Progenitor cell of endocrine pancreas (in vitro differentiated cells): ENCODE results near the gene CYP2R1. TPM values are rescaled to one million over a fixed set of nuclear protein-coding genes. Genes with fewer than 3 reads are reported as not detected.

ENCODE experiments used
- DNase-seq: peaks from one replicate; pipeline ENCODE4 v3.0.0; 2021; ENCODE audit warnings: low spot score; ENCODE audit not compliant: unreplicated experiment
- H3K27ac Mint-ChIP-seq: 2 replicates; pipeline ENCODE4 v1.8.0; 2021; ENCODE audit warnings: mild to moderate bottlenecking, moderate library complexity, mixed read lengths
- H3K27me3 Mint-ChIP-seq: 2 replicates; pipeline ENCODE4 v1.8.0; 2021; ENCODE audit warnings: mixed read lengths
- H3K36me3 Mint-ChIP-seq: 2 replicates; pipeline ENCODE4 v1.8.0; 2022; ENCODE audit warnings: mixed read lengths; ENCODE audit not compliant: insufficient read depth
- H3K4me1 Mint-ChIP-seq: 2 replicates; pipeline ENCODE4 v1.8.0; 2021; ENCODE audit warnings: low read depth, mixed read lengths
- H3K4me3 Mint-ChIP-seq: 2 replicates; pipeline ENCODE4 v1.8.0; 2021; ENCODE audit warnings: low read depth, mild to moderate bottlenecking, moderate library complexity, mixed read lengths
- H3K9me3 Mint-ChIP-seq: 2 replicates; pipeline ENCODE4 v1.8.0; 2021; ENCODE audit warnings: low read depth, mixed read lengths
- CTCF ChIP-seq: fragments of 200-600 bp; sonication (generic); IDR thresholded peaks from one replicate; pipeline ENCODE4 v1.5.0; 2021; ENCODE audit warnings: antibody characterized with exemption, mild to moderate bottlenecking; ENCODE audit not compliant: unreplicated experiment
- total RNA-seq: library from RNA; stranded (reverse); gene quantifications from 2 replicates; pipeline ENCODE4 v1.2.1, GENCODE V29; 2021

Gene CYP2R1
- total RNA-seq, 1 donor from 2014 or later = 14.9 TPM

DNA sequence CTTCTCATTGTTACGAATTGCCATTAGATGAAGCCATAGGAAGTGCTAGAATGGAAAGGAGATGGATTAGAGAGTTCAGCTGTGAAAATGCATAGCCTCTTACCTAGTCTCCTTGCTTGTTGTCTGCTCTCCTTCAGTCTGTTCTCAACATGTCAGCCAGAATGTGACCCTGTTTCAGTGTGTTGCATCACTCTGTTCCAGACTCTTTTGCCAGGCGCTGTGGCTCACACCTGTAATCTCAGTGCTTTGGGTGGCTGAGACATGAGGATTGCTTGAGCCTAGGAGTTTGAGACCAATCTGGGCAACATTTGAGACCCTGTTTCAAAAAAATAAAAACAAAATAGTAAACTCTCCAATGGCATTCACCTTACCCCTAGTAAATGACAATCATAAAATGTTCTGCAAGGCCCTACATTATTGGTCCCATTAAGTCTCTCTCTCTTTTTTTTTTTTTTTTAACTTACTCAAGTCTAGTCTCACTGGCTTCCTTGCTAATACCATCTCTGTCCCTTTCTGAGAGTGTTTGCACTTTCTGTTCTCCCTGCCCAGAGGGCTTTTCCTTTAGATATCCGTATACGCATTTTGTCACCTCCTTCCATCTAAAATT is 39.4 kb downstream of the CYP2R1 start:
- Mint-ChIP-seq H3K27me3 (no peaks in the 10 kb centered on the region), H3K27ac (no peak overlapping the region), H3K9me3 (no peaks in the 10 kb centered on the region), H3K36me3 (peaks cover 8% of the 10 kb centered on the region), H3K4me3 (no peak overlapping the region), H3K4me1 (peaks cover 14% of the 10 kb centered on the region)
- no peak for DNase-seq
- no peak for TF ChIP-seq CTCF

GRCh38 chr11:14842002-14842401 is 50.0 kb downstream of the CYP2R1 start:
- Mint-ChIP-seq H3K27me3 (no peaks in the 10 kb centered on the region), H3K27ac (no peak overlapping the region), H3K4me1 (no peaks in the 10 kb centered on the region), H3K9me3 (peaks cover 13% of the 10 kb centered on the region), H3K4me3 (no peak overlapping the region), H3K36me3 (peaks cover 36% of the 10 kb centered on the region)
- DNase-seq = no peak
- no peak for TF ChIP-seq CTCF

- H3K4me1 Mint-ChIP-seq = no peaks in the 10 kb centered on the region
- H3K27me3 Mint-ChIP-seq = no peaks in the 10 kb centered on the region
- no peak overlapping the region for H3K4me3 Mint-ChIP-seq
- DNase-seq = no peak
- H3K36me3 Mint-ChIP-seq = peaks cover 16% of the 10 kb centered on the region
- no peak overlapping the region for H3K27ac Mint-ChIP-seq
- no peak for TF ChIP-seq CTCF
- H3K9me3 Mint-ChIP-seq = peaks cover 2% of the 10 kb centered on the region
Observed at GRCh38 chr11:14835496-14836492, 56.2 kb downstream of the CYP2R1 start.

Other genes with a start within 250 kb of the CYP2R1 start
- gene PDE3B, start 248.4 kb downstream of the CYP2R1 start, total RNA-seq = 26.9 and 29.7 TPM in 2 replicates
- gene CALCA, start 80.1 kb upstream of the CYP2R1 start, total RNA-seq = 0.47 and 0.57 TPM in 2 replicates
- not detected in 2 replicates for gene CALCB, start 181.4 kb upstream of the CYP2R1 start, total RNA-seq
- gene INSC, start 222.7 kb upstream of the CYP2R1 start, total RNA-seq = not detected in 2 replicates